SU-DHL-6 (cell line): ENCODE results near the gene CCNF.

Experiments used
- EZH2phosphoT487 ChIP-seq: fragments of 200-600 bp; sonication (generic), shearing (Covaris generic); conservative IDR thresholded peaks from 2 replicates; pipeline ENCODE4 v1.6.1; 2018; ENCODE audit warnings: mild to moderate bottlenecking, antibody characterized with exemption, low read length, moderate library complexity, mixed read lengths
- TF ChIP-seq, protein P1 (sequence below): fragments of 200-600 bp; sonication (generic); IDR thresholded peaks from one replicate; pipeline ENCODE4 v1.5.1; 2017; ENCODE audit warnings: antibody characterized with exemption, mild to moderate bottlenecking, low read length, moderate library complexity; ENCODE audit not compliant: insufficient read depth, poor library complexity, severe bottlenecking

DNA sequence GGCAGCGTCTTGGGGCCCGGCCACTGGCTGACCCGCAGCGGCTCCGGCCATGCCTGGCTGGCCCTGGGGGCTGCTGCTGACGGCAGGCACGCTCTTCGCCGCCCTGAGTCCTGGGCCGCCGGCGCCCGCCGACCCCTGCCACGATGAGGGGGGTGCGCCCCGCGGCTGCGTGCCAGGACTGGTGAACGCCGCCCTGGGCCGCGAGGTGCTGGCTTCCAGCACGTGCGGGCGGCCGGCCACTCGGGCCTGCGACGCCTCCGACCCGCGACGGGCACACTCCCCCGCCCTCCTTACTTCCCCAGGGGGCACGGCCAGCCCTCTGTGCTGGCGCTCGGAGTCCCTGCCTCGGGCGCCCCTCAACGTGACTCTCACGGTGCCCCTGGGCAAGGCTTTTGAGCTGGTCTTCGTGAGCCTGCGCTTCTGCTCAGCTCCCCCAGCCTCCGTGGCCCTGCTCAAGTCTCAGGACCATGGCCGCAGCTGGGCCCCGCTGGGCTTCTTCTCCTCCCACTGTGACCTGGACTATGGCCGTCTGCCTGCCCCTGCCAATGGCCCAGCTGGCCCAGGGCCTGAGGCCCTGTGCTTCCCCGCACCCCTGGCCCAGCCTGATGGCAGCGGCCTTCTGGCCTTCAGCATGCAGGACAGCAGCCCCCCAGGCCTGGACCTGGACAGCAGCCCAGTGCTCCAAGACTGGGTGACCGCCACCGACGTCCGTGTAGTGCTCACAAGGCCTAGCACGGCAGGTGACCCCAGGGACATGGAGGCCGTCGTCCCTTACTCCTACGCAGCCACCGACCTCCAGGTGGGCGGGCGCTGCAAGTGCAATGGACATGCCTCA lies 42.6 kb downstream of the CCNF start:
- no peak for TF ChIP-seq EZH2phosphoT487
- TF ChIP-seq, protein P1, sequence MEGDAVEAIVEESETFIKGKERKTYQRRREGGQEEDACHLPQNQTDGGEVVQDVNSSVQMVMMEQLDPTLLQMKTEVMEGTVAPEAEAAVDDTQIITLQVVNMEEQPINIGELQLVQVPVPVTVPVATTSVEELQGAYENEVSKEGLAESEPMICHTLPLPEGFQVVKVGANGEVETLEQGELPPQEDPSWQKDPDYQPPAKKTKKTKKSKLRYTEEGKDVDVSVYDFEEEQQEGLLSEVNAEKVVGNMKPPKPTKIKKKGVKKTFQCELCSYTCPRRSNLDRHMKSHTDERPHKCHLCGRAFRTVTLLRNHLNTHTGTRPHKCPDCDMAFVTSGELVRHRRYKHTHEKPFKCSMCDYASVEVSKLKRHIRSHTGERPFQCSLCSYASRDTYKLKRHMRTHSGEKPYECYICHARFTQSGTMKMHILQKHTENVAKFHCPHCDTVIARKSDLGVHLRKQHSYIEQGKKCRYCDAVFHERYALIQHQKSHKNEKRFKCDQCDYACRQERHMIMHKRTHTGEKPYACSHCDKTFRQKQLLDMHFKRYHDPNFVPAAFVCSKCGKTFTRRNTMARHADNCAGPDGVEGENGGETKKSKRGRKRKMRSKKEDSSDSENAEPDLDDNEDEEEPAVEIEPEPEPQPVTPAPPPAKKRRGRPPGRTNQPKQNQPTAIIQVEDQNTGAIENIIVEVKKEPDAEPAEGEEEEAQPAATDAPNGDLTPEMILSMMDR = no peak
